PC-9 (cell line): ENCODE results near the gene DRC3. TPM values are rescaled to one million over a fixed set of nuclear protein-coding genes. Genes with fewer than 3 reads are reported as not detected.

Source experiments
- BruUV-seq: library from RNA; stranded (reverse); fragments of 400-500 nt; replicated peaks from 2 replicates; lab custom pipeline; 2021; lab: Mats Ljungman, UMichigan
- CTCF ChIA-PET: fragments of 300-600 bp; sonication (Branson Sonifier 250); formaldehyde crosslinking; loops from one replicate; lab custom pipeline; 2022; ENCODE audit warnings: antibody characterized with exemption; lab: Charles Lee
- POLR2A ChIA-PET: fragments of 300-600 bp; sonication (Branson Sonifier 250); formaldehyde crosslinking; loops from one replicate; lab custom pipeline; 2022; ENCODE audit warnings: antibody characterized with exemption; ENCODE audit not compliant: unreplicated experiment; lab: Charles Lee
- DNase-seq, 2 experiments: peaks; one replicate each; pipeline versions ENCODE4 v3.0.0 to v3.0.0-alpha.2; 2015 to 2022; ENCODE audit warnings: mixed read lengths in 1 of 2
- H2AFZ ChIP-seq: fragments of 200-600 bp; sonication (generic); 2 replicates; pipeline ENCODE4 v1.8.1; 2017; ENCODE audit warnings: antibody characterized with exemption
- H3F3A ChIP-seq: fragments of 200-600 bp; sonication (generic); 2 replicates; pipeline ENCODE4 v1.8.1; 2017; ENCODE audit warnings: antibody characterized with exemption, mild to moderate bottlenecking, low read depth; ENCODE audit not compliant: insufficient read depth
- H3K27ac ChIP-seq: fragments of 200-600 bp; sonication (generic); 2 replicates; pipeline ENCODE4 v1.6.1; 2016; ENCODE audit warnings: mixed run types
- H3K27me3 ChIP-seq: fragments of 200-600 bp; sonication (generic); 2 replicates; pipeline ENCODE4 v1.6.1; 2016; ENCODE audit warnings: low read depth, mixed run types; ENCODE audit not compliant: insufficient read depth
- H3K36me3 ChIP-seq: fragments of 200-600 bp; sonication (generic); 2 replicates; pipeline ENCODE4 v1.6.1; 2016; ENCODE audit warnings: low read depth, mixed run types
- H3K4me1 ChIP-seq: fragments of 200-600 bp; sonication (generic); replicated peaks from 2 replicates; pipeline ENCODE4 v1.6.1; 2016; ENCODE audit warnings: mixed run types; ENCODE audit not compliant: insufficient read depth
- H3K4me2 ChIP-seq: fragments of 200-600 bp; sonication (generic); 2 replicates; pipeline ENCODE4 v1.6.1; 2017; ENCODE audit warnings: mixed run types
- H3K4me3 ChIP-seq: fragments of 200-600 bp; sonication (generic); 2 replicates; pipeline ENCODE4 v1.6.1; 2016; ENCODE audit warnings: mixed run types
- H3K79me2 ChIP-seq: fragments of 200-600 bp; sonication (generic); 2 replicates; pipeline ENCODE4 v1.6.1; 2017; ENCODE audit warnings: low read depth, mixed run types
- H3K9me2 ChIP-seq: fragments of 200-600 bp; sonication (generic); 2 replicates; pipeline ENCODE4 v1.8.1; 2017; ENCODE audit warnings: mild to moderate bottlenecking; ENCODE audit not compliant: insufficient read depth
- H3K9me3 ChIP-seq: fragments of 200-600 bp; sonication (generic); 2 replicates; pipeline ENCODE4 v1.8.1; 2016; ENCODE audit warnings: low read depth; ENCODE audit not compliant: insufficient read depth
- H4K20me1 ChIP-seq: fragments of 200-600 bp; sonication (generic); 2 replicates; pipeline ENCODE4 v1.8.1; 2017; ENCODE audit not compliant: insufficient read depth
- CTCF ChIP-seq: fragments of 200-600 bp; sonication (generic); conservative IDR thresholded peaks from 2 replicates; pipeline ENCODE4 v1.6.1; 2017; ENCODE audit warnings: mixed run types, antibody characterized with exemption, mild to moderate bottlenecking, moderate library complexity
- EZH2 ChIP-seq: fragments of 200-600 bp; sonication (generic); IDR thresholded peaks from 2 replicates; pipeline ENCODE4 v1.8.0; 2017; ENCODE audit warnings: antibody characterized with exemption, low read depth
- intact Hi-C: fragments of 100-400 bp; cut with micrococcal nuclease; formaldehyde crosslinking; loops from one replicate; pipeline ENCODE4 v1.10.0; 2022; ENCODE audit not compliant: unreplicated experiment
- total RNA-seq: library from RNA; stranded (reverse); gene quantifications from 2 replicates; pipeline ENCODE4 v1.2.3, GENCODE V29; 2021

DRC3 gene
- total RNA-seq, 1 experiment from 2014 or later, result 15.2 TPM

- no peaks in the 10 kb centered on the region for H3K27me3 ChIP-seq
- no peaks in the 10 kb centered on the region for H3K9me3 ChIP-seq
- no peak for DNase-seq
- ChIA-PET POLR2A (no interaction called here), CTCF (no interaction called here)
- H3K27ac ChIP-seq, result no peak overlapping the region
- no peak overlapping the region for H3K4me2 ChIP-seq
- TF ChIP-seq CTCF (no peak), EZH2 (no peak)
- H3K4me1 ChIP-seq, result peaks cover 14% of the 10 kb centered on the region
- H4K20me1 ChIP-seq, result no peaks in the 10 kb centered on the region
- no peak overlapping the region for H2AFZ ChIP-seq
- no peaks in the 10 kb centered on the region for H3K9me2 ChIP-seq
- no peak overlapping the region for H3K4me3 ChIP-seq
- H3K36me3 ChIP-seq, result no peaks in the 10 kb centered on the region
- H3F3A ChIP-seq, result peaks cover 7% of the 10 kb centered on the region
- intact Hi-C loops, result no loop called here
- no TSS peak for BruUV-seq
- no peaks in the 10 kb centered on the region for H3K79me2 ChIP-seq
Measured at GRCh38 chr17:18021372-18021771, 48.7 kb downstream of the DRC3 start.

- POLR2A ChIA-PET, result interaction anchor here (0.6 to 0.9 kb wide), 5 partner anchors 53 to 362 kb away, joined by 4 to 7 read pairs (median 5); partner anchors contain the start of genes DRC3 and TOM1L2
- Histone ChIP-seq H3K79me2 (no peaks in the 10 kb centered on the region), H3K27ac (peak overlapping the region; percentile 33), H3K4me2 (peak overlapping the region; percentile 17), H3K9me2 (no peaks in the 10 kb centered on the region), H3K36me3 (no peaks in the 10 kb centered on the region), H4K20me1 (no peaks in the 10 kb centered on the region), H3K9me3 (no peaks in the 10 kb centered on the region), H3K4me1 (peaks cover 18% of the 10 kb centered on the region), H2AFZ (no peak overlapping the region), H3F3A (peaks cover 11% of the 10 kb centered on the region), H3K27me3 (no peaks in the 10 kb centered on the region), H3K4me3 (no peak overlapping the region)
- intact Hi-C loops, result no loop called here
- CTCF ChIA-PET, result interaction anchor here (0.6 to 1.1 kb wide), 3 partner anchors 21 to 402 kb away, joined by 3 to 5 read pairs (median 5); no protein-coding TSS in a partner anchor
- TSS peak; percentile 37 for BruUV-seq
- no peak for TF ChIP-seq CTCF
- no peak for TF ChIP-seq EZH2
- DNase-seq, result peak; percentile 60 to 85
Measured at GRCh38 chr17:18025241-18025944, 52.7 kb downstream of the DRC3 start.

GRCh38 chr17:18025945-18026776, 53.5 kb downstream of the DRC3 start:
- Histone ChIP-seq H3K27me3 (no peaks in the 10 kb centered on the region), H3K4me1 (peaks cover 18% of the 10 kb centered on the region), H4K20me1 (no peaks in the 10 kb centered on the region), H3K36me3 (no peaks in the 10 kb centered on the region), H3K9me2 (no peaks in the 10 kb centered on the region), H3K27ac (peak overlapping the region; percentile 33), H3K4me3 (no peak overlapping the region), H3K79me2 (no peaks in the 10 kb centered on the region; the same call in 1 of the 2 replicates), H3F3A (peaks cover 11% of the 10 kb centered on the region), H2AFZ (no peak overlapping the region), H3K4me2 (0 out of 2 replicates have a peak overlapping the region, but pooled peaks have one; percentile 2), H3K9me3 (no peaks in the 10 kb centered on the region)
- no peak for DNase-seq
- POLR2A ChIA-PET, result interaction anchor here (0.9 kb wide), 1 partner anchor 54 kb away, joined by 7 read pairs; the partner anchor contains the start of genes DRC3 and TOM1L2
- TF ChIP-seq EZH2 (no peak), CTCF (no peak)
- intact Hi-C loops, result no loop called here
- TSS peak; percentile 59 for BruUV-seq
- CTCF ChIA-PET, result interaction anchor here (0.6 kb wide), 1 partner anchor 19 kb away, joined by 3 read pairs; no protein-coding TSS in a partner anchor
